CD1c-positive myeloid dendritic cell (primary cell): Measurements from ENCODE around the gene ASTN1.
A peak's percentile ranks its signal among the peaks of the same experiment; 100 is the strongest.

Source experiments
- DNase-seq: peaks from one replicate; pipeline ENCODE4 v3.0.0-alpha.2; 2016; ENCODE audit errors: extremely low spot score

Gene ASTN1

DNA sequence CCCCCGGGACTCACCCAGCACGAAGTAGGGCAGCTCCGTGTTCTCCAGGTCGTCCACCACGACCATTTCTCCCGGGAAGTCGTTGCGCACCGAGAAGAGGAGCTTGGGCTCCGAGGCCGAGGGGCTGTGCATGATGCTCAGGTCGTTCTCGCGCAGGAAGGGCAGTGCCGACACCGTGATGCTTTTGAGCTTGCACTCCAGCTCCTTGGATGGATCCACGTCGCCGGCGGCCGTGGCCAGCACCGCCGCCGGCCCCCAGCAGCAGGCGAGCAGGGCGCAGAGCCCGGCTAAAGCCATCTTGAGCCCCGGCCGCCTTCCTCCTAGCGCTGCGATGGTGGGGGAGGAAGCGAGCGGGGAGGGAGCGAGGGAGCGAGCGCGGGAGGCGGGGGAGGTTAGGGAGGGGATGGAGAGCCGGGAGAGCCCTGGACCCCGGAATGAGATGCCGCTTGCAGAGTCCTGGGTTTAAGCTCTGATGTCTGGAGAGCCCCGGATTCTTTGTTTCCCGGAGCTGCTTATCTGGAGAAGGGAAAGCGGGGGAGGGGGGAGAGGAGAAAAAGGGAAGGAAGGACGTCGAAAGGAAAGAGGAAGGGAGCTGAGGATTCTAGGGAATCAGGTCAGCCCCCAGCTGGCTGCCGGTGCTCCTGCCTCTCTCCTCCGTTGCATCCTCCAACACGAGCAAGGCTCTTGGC lies at the start of gene ASTN1:
Gene ASTN1, minus strand, starts transcription at position 333 of the 689 bp plus-strand sequence. Its CDS starts 36 bp downstream, at position 297.
- no peak for DNase-seq

DNA sequence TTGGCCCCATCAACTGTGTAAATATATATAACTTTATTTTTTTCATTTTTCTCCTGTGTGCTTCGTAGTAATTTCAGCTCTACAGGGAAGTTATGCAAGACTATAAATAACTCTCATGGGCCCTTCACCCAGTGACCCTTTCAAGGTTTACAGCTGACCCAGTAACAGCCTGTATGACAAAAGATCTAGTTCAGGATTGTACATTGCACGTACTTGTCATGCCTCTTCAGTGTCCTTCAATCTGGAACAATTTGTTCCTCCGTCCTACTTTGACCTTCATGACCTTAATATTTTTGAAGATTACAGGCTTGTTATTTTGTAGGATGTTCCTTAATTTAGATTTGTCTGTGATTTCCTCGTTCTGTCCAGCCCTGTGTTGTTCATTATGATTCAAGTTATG lies 46.7 kb upstream of the ASTN1 start:
- no peak for DNase-seq

DNA sequence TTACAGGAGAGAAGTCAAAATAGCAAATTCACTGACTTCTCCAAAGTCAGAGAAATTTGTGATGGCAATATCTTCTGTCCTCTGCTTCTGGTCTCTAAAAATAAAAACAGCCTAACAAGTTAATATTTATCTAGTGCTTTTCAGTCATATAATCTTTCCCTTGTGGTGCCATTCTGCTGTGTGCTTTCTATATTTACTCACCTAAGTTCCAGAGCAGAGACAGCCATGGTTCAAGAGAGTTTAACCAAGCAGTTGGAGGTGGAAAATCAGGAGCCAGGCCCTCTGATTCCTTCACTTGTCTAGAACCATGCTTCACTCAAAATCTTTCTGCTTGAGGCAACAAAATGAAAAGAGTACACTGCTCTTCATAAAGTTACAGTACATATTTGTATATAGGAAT lies 45.6 kb upstream of the ASTN1 start:
- DNase-seq, result no peak

DNA sequence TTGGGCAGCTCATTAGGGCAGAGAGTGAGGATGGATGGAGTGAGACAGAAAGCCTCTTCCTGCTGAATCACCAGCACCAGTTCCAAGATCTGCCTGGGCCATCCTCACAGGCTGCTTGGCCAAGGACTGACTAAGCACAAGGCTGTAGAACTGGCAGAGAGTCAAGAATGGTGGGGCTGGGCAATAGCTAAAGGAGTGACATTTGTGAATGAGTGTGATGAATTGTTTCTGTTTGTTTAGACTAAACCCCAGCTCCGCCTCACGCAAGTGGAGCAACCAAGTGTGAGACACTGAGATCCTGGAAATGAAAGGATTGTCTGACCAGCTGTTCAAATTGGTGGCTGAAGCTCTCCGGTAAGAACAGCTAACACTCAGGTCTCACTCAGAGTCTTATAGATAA lies 44.8 kb upstream of the ASTN1 start:
- DNase-seq, result no peak

DNA sequence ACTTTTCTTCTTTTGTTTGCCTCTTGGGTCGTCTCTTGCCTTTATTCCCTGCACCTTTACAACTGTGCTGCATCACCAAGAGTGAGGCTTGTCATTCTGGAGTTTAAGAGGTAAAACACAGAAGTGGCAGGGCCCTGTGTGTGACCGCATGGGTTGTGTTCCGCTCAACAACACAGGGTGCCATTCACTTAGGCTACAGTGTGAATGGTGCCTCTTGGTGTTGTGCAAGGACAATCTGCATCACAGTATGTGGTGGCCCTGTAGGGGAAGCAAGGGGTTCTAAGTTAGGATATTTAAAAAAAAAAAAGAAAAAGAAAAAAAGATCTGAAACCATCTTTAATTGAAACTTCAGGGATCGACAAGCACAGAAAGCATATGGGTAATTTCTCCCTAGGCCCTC lies 44.4 kb upstream of the ASTN1 start:
- no peak for DNase-seq

DNA sequence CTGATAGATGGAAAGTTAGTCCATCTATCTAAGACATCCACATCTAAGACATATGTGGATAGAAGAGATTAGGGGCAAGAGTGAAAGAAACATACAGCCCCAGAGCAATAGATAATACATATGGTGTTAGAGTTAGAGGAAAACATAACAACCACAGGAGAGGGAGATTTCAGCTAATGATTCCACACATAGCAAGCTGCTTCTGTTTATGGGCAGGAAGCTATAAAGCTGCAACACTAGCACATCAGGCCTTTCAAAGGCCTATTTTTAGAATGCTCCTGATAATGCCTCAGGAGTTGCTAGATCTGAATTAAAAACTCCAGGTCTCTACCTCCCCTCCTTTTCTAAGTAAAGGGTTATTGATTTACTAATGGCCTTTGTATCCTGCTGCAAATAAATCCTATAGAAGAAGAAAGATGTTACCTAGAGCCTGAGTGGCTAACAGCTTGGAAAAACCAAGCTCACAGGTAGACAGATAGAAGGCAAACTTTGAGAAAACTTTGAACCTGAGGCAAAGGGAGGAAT lies 42.4 kb upstream of the ASTN1 start:
- no peak for DNase-seq

DNA sequence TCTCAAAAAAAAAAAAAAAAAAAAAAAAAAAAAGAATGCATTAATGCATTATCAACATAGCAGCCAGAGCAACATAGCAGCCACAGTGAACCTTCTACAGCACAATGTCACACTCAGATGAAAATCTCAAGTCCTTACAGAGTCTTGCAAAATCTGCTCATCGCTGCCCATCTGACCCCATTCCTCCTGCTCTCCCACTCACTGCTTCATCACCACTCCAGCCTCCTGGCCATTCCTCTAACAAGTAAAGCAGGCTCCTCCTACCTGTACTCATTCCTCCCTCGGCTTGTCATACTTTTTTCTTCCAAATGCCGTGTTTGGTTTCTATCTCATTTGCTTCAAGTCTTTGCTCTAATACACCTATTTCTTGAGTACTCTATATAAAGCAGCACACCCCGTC lies 35.8 kb upstream of the ASTN1 start:
- no peak for DNase-seq

DNA sequence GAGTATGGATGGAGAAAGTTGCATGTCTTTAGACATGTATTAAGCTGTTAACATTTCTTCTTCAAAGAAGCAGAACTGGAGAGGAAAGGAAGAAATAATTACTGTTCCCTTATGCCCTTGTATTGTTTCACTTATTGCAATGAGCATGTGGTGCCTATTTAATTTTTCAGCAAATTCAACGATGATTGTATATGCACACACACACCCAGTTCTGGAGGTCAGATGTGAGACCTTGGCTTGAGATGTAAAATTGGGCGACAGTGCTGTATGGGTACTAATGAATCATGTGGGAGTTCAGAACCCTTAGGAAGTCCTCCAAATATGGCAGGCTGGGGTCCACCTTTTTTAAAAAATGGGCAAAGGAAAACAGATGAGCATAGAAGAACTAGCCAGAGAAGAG lies 33.7 kb upstream of the ASTN1 start:
- DNase-seq, result no peak

DNA sequence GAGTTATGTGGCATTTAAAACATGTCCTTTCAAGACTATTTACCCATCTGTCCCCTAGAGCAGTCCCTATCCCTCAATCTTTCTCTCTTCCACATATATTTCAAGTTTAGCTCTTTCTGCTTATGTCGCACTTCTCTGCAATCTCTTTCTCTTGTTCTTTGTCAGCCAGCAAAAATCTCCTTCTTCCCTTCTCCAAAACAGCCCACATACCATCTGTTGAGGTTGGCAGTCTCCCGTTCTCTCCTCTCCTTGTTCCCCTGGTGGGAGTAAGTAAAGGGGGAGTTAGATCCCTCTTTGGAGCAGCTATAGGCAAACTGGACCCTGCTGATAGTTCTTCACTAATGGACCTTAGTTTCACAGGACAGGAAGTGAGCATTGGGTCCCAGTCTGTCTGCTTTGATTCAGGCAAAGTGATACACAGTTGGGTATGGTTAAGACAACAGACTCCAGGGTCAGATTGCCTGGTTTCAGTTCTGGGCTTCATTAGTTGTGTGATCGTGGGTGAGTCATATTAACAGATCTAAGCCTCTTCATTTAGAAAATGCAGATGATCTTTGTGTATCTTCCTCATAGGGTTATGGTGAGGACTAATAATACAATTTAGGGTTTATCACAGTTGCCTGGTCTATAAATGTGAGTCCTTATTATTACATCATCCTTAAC lies 25.9 kb upstream of the ASTN1 start:
- no peak for DNase-seq

DNA sequence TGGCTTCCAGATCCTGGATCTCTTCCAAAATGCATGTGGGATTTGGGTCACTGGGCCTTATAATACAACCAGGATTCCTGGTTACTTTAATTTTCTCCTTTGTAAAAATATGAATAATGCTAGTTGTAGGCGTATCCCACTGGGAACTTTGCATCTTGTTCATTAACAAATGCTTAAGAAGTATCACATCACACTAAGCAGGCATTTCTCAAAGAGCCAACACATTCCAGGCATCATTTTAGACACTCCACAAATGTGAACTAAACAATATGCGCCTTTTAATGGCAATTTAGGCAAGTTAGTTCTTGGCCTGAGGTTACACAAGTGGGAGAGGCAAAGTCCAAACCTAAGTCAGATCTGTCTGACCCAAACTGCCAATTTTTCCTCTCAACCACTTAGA lies 22.1 kb upstream of the ASTN1 start:
- no peak for DNase-seq

DNA sequence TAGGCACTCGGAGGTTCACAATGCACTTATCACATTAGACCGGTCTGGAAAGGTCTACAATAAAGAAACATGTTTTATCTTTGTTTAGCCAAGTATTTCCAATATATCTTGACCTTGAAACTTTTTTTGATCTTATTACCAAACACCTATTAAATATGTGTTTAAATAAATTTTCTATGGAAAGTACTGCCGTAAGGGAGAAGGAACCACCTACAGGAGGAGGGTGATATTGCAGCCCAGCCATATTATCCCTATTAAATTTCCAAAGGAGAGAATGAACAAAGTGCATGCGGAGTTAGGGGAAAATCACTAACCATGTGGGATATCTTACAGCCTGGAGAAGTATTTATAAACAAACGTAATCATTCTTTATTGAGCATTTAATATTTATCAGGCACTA lies 20.7 kb upstream of the ASTN1 start:
- DNase-seq, result no peak

DNA sequence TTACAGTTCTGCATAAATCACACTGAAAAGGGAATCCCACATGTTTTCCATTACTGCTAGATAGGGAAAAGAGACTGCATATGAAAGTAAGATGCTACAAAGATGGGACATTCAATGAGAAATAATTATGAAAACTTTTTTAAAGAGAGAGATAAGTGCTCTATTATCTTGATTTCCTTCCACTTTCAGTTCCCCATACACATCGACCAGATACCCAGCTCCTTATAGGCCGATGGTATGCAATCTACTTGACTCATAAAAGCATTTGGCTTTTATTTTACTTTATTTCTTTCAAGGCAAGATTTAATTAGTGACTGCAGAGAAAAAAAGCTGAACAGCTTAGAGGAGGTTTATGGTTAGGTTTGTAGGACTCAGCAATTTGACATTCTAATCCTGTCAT lies 19.3 kb upstream of the ASTN1 start:
- no peak for DNase-seq

DNA sequence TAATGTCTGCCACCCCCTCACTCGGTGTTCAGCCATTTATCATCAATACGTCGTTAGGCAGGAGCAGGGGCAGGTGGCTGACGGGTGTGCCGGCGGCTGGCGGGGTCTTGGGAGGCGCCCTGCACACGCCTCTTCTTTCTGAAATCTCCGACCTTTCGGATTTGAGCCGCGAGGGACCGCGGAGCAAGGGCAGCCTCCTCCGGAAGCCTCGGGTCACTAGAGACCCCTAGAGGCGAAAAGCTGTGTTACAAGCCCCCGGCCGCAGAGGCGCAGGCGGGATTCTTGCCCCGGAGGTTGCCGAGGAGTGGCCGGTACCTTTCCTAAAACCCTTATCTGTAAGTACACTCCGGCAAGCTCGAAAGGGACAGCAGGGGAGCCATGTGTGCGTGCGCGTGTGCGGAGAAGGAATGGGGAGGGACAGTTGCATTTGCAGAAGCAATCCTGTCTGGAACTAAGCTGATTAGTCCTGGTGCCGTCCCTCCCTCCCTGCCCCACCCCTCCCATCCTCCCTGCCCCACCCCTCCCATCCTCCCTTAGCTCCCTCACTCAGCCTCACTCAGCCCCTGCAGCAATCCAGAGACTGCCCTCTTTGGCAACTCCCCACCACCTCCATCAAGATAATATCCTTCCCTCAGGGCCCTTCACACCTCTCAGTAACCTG lies 17.2 kb upstream of the ASTN1 start:
- DNase-seq, result peak; percentile 13

DNA sequence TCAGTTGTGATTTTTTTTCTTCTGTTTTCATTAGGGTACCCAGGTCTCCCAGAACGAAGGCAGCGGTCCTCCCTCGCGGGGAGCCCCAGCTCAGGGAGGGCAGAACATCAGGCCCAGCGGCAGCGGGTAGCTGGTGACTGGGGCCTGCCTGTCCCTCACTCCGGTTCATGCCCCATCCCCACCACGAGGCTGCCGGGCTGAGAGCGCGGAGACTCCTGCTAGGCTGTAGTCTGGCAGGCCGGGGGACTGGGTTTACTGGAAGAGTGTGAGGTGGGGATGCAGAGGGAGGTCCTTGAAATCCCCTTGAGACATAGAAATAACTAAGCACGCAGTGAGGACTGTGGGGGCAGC lies 16.7 kb upstream of the ASTN1 start:
- no peak for DNase-seq

DNA sequence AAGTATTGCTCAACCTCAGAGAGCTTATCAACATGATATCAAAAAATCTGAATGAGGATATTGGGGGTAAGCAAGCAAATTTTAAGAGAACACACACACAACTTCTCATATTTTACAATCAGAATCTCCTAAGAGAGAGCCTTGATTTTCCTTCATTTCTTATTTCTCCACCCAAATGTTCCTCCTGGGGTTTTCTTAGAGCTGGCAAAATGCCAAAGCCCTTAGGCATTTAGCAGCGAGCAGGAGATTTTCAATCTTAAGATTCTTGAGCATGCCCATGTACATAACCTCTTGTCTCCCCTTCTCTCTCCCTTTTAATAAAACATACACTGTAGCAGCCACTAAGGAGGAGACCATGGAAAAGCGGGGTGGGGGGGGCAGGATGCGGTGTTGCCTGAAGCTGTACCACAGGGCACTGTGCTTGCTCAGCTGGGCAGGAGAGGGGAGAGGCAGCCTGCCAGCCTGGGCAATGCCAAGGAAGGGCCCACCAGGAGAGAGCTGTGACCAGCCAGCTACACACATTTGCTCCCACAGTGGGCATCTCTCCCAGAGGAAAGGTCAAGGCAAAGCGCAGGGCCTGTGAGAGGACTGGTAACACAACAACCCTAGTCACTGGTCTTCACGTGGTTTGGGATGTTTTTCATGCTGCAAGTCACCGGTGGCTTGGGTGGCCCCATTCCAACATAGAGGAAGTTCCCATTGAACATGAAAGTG lies 10.6 kb upstream of the ASTN1 start:
- no peak for DNase-seq

DNA sequence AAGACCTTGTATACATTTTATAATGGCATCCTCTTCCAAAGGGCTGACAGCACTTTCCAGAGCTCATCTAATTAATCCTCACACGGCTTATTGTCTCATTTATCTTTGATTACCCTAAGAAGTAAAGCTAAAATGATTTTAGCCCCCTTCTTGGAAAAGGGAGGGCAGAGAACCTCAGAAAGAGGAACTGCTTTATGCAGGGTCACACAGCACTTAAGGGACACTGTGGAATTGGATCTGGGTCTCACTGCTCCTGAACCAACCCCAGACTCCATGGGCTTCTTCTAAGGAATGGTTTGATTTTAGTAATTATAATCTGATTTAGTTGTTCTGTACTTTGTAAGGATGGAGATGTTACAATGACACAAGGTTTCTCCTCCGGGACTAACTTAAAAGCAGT lies 9.5 kb upstream of the ASTN1 start:
- DNase-seq, result no peak

DNA sequence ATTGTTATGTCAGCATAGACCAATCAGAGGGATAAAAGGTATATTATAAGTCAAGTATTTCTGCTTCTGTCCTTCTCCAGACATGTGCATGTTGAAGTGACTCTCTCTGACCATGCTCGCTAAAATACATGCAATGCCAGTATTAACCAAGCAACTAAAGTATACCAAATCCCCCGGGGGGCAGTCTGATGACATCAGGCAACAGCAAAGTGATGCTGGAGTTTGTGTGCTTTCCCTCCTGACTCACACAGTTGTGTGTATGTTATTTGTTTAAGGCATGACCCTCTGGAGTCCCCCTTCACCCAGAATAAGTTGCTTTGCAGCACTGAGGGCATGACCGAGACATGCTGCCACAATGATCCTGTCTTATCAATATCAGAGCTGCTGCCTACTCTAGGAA lies 8.4 kb upstream of the ASTN1 start:
- DNase-seq, result no peak

DNA sequence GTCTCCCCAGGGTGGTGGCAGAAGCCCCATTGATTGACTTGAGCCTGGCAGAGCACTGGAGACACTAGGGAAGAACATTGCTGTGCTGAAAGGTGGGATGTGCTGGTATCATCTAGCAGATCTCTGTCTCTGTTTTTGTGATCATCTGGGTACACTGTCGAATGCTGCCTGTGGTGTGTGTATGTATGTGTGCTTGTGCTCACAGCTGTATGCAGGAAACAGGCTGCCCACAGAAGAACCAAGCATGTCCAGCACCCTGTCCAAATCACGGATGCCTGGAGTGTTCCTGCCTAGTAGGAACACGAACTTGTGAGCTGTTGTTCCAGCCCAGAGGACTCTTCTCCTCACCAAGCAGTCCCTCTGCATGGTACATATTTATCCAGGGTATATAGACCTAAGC lies 7.8 kb upstream of the ASTN1 start:
- no peak for DNase-seq

DNA sequence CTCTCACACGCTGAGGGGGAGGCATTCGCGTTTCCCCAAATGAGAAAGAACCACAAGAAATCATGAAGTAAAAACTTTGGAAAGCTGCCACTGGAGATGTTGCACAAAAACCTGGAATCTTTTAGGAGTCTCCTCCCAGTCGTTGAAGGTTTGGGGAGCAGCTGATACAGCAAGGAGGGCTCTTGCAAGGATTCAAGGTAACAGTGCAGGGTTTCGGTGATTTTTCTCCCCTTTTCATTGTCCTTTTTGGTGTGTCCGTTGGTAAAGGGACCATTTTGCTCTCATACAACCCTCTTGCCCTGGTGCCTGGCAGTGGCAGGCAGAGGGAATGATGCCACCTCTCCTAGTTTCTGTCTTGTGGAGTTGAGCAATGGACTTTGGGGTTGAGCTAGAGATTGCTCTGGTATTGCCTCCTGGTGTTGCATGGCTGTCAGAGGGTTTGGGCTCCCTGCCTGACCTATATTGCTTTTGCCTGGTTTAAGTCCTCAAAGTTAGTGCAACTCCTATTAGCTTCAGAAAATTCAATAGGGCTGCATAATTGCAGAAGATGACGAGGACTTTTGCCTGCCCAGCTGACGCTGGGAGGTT lies 7.1 kb upstream of the ASTN1 start:
- DNase-seq, result no peak

DNA sequence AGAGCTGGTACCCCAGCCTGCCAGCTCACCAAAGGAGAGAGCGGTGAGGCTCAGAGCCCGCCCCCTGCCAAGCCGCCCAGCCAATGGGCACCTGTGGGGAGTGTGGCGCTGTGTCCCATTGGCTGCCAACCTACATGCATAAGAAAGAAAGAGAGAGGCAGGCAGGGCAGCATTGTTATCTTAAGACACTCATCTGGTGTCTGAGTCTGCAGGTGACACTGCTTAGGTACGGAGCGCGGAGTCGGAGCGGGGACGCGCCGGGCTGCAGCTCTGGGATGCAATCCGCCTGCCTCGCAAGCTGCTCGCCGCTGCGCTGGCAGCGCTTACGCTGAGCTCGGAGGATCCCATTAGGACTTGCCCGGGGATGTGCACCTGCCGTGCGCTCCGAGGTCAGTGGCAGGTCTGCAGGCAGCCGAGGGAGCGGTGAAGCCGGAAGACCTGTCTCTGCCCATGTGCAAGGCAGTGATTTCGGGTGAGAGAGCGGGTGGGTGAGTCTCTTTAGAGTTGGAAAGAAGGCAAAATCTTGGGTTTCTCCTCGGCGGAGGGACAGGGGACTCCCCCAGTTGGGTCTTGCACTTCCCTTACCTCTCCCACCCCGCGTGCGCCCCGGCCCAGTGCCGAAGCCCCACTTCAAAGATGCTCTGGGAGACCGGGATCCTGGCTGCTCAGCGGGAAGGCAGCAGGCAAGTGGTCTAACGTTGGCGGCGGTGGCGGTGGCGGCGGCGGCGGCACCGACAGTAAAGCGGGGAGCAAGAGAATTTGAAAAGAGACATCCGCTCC lies 6.4 kb upstream of the ASTN1 start, which contains the start of gene BRINP2:
Gene BRINP2, plus strand, starts transcription at position 203 of the 780 bp plus-strand sequence. CDS start 58,919 bp downstream, outside the sequence.
- DNase-seq, result no peak

DNA sequence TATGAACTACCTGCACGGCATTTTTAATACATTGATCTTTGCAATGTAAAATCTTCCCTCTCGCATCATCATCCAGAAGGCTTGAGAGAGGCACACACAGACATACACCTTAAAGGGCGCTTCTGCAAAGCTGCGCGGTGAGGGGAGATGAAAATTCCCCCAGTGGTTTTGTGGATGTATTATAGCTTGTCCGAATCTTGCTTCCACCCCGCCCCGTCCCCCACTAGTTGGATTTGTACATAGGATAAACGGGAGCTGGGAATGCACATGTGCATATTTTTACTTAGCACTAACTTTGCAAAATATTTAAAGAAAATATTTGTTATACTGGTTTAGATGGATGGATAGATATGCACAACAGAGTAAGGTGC lies 542 bp upstream of the ASTN1 start:
- DNase-seq, result no peak
